ENCODE measurements around the gene AFF3.
A peak's percentile ranks its signal among the peaks of the same experiment; 100 is the strongest.
"Not testable (repeated sequence)": the region's sequence is repeated elsewhere in the genome, so short reads cannot be mapped to it uniquely, and the experiment has no call there.

The AFF3 gene

GRCh38 chr2:100107906-100108647, 34.3 kb downstream of the AFF3 start:
- no peak for DNase-seq (ENCODE audit: low spot score)

GRCh38 chr2:100107440-100107839, 35.0 kb downstream of the AFF3 start:
- DNase-seq (ENCODE audit: low spot score), result no peak

GRCh38 chr2:100106460-100106859, 35.9 kb downstream of the AFF3 start:
- DNase-seq (ENCODE audit: low spot score), result no peak

- DNase-seq (ENCODE audit: low spot score), result no peak
Measured at GRCh38 chr2:100105678-100106054, 36.7 kb downstream of the AFF3 start.

- DNase-seq (ENCODE audit: low spot score), result peak; percentile 69
Measured at GRCh38 chr2:100104718-100105677, 37.4 kb downstream of the AFF3 start.

GRCh38 chr2:100104265-100104664, 38.1 kb downstream of the AFF3 start:
- not testable (repeated sequence) for DNase-seq (ENCODE audit: low spot score)

GRCh38 chr2:100103527-100104252, 38.7 kb downstream of the AFF3 start:
- not testable (repeated sequence) for DNase-seq (ENCODE audit: low spot score)

- DNase-seq (ENCODE audit: low spot score), result not testable (repeated sequence)
Measured at GRCh38 chr2:100102466-100103180, 39.8 kb downstream of the AFF3 start.

GRCh38 chr2:100098855-100099254, 43.5 kb downstream of the AFF3 start:
- DNase-seq (ENCODE audit: low spot score), result not testable (repeated sequence)

- not testable (repeated sequence) for DNase-seq (ENCODE audit: low spot score)
Measured at GRCh38 chr2:100097611-100098294, 44.6 kb downstream of the AFF3 start.

- DNase-seq (ENCODE audit: low spot score), result not testable (repeated sequence)
Measured at GRCh38 chr2:100095845-100096244, 46.5 kb downstream of the AFF3 start.

- DNase-seq (ENCODE audit: low spot score), result not testable (repeated sequence)
Measured at GRCh38 chr2:100091807-100092206, 50.6 kb downstream of the AFF3 start.

- DNase-seq (ENCODE audit: low spot score), result not testable (repeated sequence)
Measured at GRCh38 chr2:100085744-100086143, 56.6 kb downstream of the AFF3 start.

- not testable (repeated sequence) for DNase-seq (ENCODE audit: low spot score)
Measured at GRCh38 chr2:100083421-100084216, 58.8 kb downstream of the AFF3 start.

GRCh38 chr2:100082302-100082978, 60.0 kb downstream of the AFF3 start:
- not testable (repeated sequence) for DNase-seq (ENCODE audit: low spot score)

GRCh38 chr2:100077935-100078334, 64.5 kb downstream of the AFF3 start:
- no peak for DNase-seq (ENCODE audit: low spot score)

GRCh38 chr2:100077456-100077855, 64.9 kb downstream of the AFF3 start:
- no peak for DNase-seq (ENCODE audit: low spot score)

- no peak for DNase-seq (ENCODE audit: low spot score)
Measured at GRCh38 chr2:100075532-100075931, 66.9 kb downstream of the AFF3 start.

GRCh38 chr2:100073110-100073509, 69.3 kb downstream of the AFF3 start:
- DNase-seq (ENCODE audit: low spot score), result no peak

GRCh38 chr2:100072503-100072902, 69.9 kb downstream of the AFF3 start:
- no peak for DNase-seq (ENCODE audit: low spot score)

Measured in AG08396 (cell line).